ENCODE measurements around the gene PBRM1. TPM values are rescaled to one million over a fixed set of nuclear protein-coding genes. Genes with fewer than 3 reads are reported as not detected.

Gene PBRM1
- total and polyA plus RNA-seq, 2 of the 13 experiments (the other 11 are each of a cell fraction or from before 2014, with no cell fraction given) = 10.9 to 33.2 TPM

DNA sequence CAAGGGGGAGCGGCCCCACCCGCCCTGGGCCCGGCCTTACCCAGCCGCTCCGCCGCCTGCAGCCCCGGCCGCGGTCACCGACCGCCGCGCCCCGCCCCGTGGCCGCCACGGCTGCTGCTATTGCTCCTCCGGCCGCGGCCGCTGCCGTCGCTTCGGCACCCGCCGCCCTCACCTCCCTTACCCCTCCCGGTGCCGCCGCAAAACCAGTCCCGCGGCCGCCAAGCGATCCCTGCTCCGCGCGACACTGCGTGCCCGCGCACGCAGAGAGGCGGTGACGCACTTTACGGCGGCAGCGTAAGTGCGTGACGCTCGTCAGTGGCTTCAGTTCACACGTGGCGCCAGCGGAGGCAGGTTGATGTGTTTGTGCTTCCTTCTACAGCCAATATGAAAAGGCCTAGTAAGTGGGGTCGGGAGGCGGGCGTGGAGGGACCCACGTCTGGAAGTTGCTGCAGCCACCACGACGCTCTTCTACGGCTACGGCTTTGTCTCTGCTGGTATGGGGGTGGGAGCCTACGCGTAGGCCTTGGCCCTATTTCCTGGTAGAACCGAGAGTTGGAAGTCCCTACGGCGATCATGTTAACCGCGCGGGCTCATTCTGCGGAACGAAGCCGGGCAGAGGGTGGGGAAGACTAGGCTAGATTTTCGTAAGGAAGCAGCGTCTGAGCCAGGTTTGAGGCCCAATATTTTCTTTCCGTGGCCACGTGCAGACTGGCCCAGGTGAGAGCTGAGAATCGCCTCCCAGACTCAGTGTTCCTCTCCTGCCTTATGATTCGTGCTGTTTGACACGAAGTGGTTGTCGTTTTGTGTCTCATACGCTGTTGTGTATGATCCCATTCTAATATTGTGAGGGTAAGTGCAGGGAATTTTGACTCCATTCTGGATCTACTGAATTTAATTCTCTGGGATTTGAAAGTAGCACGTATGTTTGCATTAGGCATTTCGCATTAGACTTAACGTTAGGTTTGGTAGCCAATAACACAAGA lies at the start of gene PBRM1, which contains the start of gene GNL3 (continued):
- TF ChIP-seq, protein P1, sequence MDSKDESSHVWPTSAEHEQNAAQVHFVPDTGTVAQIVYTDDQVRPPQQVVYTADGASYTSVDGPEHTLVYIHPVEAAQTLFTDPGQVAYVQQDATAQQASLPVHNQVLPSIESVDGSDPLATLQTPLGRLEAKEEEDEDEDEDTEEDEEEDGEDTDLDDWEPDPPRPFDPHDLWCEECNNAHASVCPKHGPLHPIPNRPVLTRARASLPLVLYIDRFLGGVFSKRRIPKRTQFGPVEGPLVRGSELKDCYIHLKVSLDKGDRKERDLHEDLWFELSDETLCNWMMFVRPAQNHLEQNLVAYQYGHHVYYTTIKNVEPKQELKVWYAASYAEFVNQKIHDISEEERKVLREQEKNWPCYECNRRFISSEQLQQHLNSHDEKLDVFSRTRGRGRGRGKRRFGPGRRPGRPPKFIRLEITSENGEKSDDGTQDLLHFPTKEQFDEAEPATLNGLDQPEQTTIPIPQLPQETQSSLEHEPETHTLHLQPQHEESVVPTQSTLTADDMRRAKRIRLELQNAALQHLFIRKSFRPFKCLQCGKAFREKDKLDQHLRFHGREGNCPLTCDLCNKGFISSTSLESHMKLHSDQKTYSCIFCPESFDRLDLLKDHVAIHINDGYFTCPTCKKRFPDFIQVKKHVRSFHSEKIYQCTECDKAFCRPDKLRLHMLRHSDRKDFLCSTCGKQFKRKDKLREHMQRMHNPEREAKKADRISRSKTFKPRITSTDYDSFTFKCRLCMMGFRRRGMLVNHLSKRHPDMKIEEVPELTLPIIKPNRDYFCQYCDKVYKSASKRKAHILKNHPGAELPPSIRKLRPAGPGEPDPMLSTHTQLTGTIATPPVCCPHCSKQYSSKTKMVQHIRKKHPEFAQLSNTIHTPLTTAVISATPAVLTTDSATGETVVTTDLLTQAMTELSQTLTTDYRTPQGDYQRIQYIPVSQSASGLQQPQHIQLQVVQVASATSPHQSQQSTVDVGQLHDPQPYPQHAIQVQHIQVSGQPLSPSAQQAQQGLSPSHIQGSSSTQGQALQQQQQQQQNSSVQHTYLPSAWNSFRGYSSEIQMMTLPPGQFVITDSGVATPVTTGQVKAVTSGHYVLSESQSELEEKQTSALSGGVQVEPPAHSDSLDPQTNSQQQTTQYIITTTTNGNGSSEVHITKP (CRISPR knock-in tag; IDR thresholded peaks at IDR 0.05; ENCODE audit: low read depth) = no peak
- TF ChIP-seq REL (CRISPR knock-in tag; conservative IDR thresholded peaks at IDR 0.05) (no peak), ZNF205 (CRISPR knock-in tag; IDR thresholded peaks at IDR 0.05) (peak; percentile 25; the same call in 1 of the 2 replicates), ISX (CRISPR knock-in tag; conservative IDR thresholded peaks at IDR 0.05) (no peak), SRSF9 (IDR thresholded peaks at IDR 0.05; ENCODE audit: borderline replicate concordance, insufficient read depth, low read depth, low read length, poor library complexity, severe bottlenecking) (no peak), SALL2 (CRISPR knock-in tag; IDR thresholded peaks at IDR 0.05) (peak; percentile 67), SIN3B (IDR thresholded peaks at IDR 0.05; ENCODE audit: low read length) (no peak; the same call in 1 of the 2 replicates), ZSCAN29 (CRISPR knock-in tag; conservative IDR thresholded peaks at IDR 0.05) (no peak), YEATS4 (CRISPR knock-in tag; IDR thresholded peaks at IDR 0.05; ENCODE audit: borderline replicate concordance) (peak; percentile 100), PHB2 (IDR thresholded peaks at IDR 0.05; ENCODE audit: partially characterized antibody) (no peak), SRF (IDR thresholded peaks at IDR 0.05; ENCODE audit: low read depth, low read length) (no peak), HNRNPLL (IDR thresholded peaks at IDR 0.05; ENCODE audit: low read depth, low read length, poor library complexity, severe bottlenecking) (peak; percentile 99), KLF6 (CRISPR knock-in tag; IDR thresholded peaks at IDR 0.05) (peak; percentile 78), NFKB2 (CRISPR knock-in tag; IDR thresholded peaks at IDR 0.05; ENCODE audit: borderline replicate concordance) (peak; percentile 94), ZC3H4 (CRISPR knock-in tag; IDR thresholded peaks at IDR 0.05; ENCODE audit: borderline replicate concordance) (no peak), DNMT1 (CRISPR knock-in tag; IDR thresholded peaks at IDR 0.05) (no peak; the same call in 1 of the 2 replicates), NCOA5 (CRISPR knock-in tag; IDR thresholded peaks at IDR 0.05) (no peak)
- TF ChIP-seq, protein P2, sequence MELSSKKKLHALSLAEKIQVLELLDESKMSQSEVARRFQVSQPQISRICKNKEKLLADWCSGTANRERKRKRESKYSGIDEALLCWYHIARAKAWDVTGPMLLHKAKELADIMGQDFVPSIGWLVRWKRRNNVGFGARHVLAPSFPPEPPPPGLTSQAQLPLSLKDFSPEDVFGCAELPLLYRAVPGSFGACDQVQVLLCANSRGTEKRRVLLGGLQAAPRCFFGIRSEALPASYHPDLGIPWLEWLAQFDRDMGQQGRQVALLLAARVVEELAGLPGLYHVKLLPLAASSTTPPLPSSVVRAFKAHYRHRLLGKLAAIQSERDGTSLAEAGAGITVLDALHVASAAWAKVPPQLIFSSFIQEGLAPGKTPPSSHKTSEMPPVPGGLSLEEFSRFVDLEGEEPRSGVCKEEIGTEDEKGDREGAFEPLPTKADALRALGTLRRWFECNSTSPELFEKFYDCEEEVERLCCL (CRISPR knock-in tag; IDR thresholded peaks at IDR 0.05; ENCODE audit: borderline replicate concordance) = peak; percentile 67; the same call in 1 of the 2 replicates
- TF ChIP-seq, protein P3, sequence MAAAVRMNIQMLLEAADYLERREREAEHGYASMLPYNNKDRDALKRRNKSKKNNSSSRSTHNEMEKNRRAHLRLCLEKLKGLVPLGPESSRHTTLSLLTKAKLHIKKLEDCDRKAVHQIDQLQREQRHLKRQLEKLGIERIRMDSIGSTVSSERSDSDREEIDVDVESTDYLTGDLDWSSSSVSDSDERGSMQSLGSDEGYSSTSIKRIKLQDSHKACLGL (CRISPR knock-in tag; IDR thresholded peaks at IDR 0.05) = peak; percentile 100
- TF ChIP-seq, protein P4, sequence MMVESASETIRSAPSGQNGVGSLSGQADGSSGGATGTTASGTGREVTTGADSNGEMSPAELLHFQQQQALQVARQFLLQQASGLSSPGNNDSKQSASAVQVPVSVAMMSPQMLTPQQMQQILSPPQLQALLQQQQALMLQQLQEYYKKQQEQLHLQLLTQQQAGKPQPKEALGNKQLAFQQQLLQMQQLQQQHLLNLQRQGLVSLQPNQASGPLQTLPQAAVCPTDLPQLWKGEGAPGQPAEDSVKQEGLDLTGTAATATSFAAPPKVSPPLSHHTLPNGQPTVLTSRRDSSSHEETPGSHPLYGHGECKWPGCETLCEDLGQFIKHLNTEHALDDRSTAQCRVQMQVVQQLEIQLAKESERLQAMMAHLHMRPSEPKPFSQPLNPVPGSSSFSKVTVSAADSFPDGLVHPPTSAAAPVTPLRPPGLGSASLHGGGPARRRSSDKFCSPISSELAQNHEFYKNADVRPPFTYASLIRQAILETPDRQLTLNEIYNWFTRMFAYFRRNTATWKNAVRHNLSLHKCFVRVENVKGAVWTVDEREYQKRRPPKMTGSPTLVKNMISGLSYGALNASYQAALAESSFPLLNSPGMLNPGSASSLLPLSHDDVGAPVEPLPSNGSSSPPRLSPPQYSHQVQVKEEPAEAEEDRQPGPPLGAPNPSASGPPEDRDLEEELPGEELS (CRISPR knock-in tag; IDR thresholded peaks at IDR 0.05) = peak; percentile 56
